GM23338 (cell line): ENCODE measurements around the gene CEP70.

Experiments used
- CREB1 ChIP-seq: fragments of 250-450 bp; sonication (Bioruptor Pico); IDR thresholded peaks from 2 replicates; pipeline ENCODE4 v1.5.0; 2020; ENCODE audit warnings: low read depth, mild to moderate bottlenecking, moderate library complexity
- EZH2 ChIP-seq: fragments of 200-600 bp; sonication (generic); IDR thresholded peaks from one replicate; pipeline ENCODE4 v1.8.0; 2017; ENCODE audit warnings: antibody characterized with exemption, mild to moderate bottlenecking, low read depth; ENCODE audit not compliant: unreplicated experiment
- EZH2phosphoT487 ChIP-seq: fragments of 200-600 bp; sonication (generic); IDR thresholded peaks from one replicate; pipeline ENCODE4 v1.8.1; 2018; ENCODE audit warnings: antibody characterized with exemption; ENCODE audit not compliant: unreplicated experiment
- JUNB ChIP-seq: IDR thresholded peaks from one replicate; pipeline ENCODE4 v1.6.1; 2016; ENCODE audit warnings: antibody characterized with exemption; ENCODE audit not compliant: unreplicated experiment
- NANOG ChIP-seq: IDR thresholded peaks from 2 replicates; pipeline ENCODE4 v1.6.1; 2016; ENCODE audit warnings: antibody characterized with exemption, borderline replicate concordance
- POLR2AphosphoS5 ChIP-seq: IDR thresholded peaks from 2 replicates; pipeline ENCODE4 v1.6.1; 2016; ENCODE audit warnings: antibody characterized with exemption, low read depth
- REST ChIP-seq: IDR thresholded peaks from one replicate; pipeline ENCODE4 v1.6.1; 2018; ENCODE audit warnings: antibody characterized with exemption; ENCODE audit not compliant: unreplicated experiment
- STAT1 ChIP-seq: IDR thresholded peaks from one replicate; pipeline ENCODE4 v1.6.1; 2016; ENCODE audit warnings: antibody characterized with exemption; ENCODE audit not compliant: unreplicated experiment
- ZNF114 ChIP-seq: fragments of 250-450 bp; sonication (Bioruptor Pico); IDR thresholded peaks from 2 replicates; pipeline ENCODE4 v1.5.0; 2020; ENCODE audit warnings: mild to moderate bottlenecking, moderate library complexity
- ZNF462 ChIP-seq: fragments of 250-450 bp; sonication (Bioruptor Pico); IDR thresholded peaks from 2 replicates; pipeline ENCODE4 v1.5.0; 2020; ENCODE audit warnings: mild to moderate bottlenecking, moderate library complexity
- TF ChIP-seq, protein P1 (sequence below), 2 experiments: fragments of 200-600 bp in 1 of 2; sonication (generic) in 1 of 2; conservative IDR thresholded peaks; 2 replicates each; pipeline versions ENCODE4 v1.5.1 to v1.6.1; 2016 to 2017; ENCODE audit warnings: antibody characterized with exemption in 2 of 2, low read depth in 2 of 2, mild to moderate bottlenecking in 2 of 2, moderate library complexity in 1 of 2
- TF ChIP-seq, protein P2 (sequence below): IDR thresholded peaks from 2 replicates; pipeline ENCODE4 v1.6.1; 2016; ENCODE audit warnings: antibody characterized with exemption

- TF ChIP-seq, protein P1, sequence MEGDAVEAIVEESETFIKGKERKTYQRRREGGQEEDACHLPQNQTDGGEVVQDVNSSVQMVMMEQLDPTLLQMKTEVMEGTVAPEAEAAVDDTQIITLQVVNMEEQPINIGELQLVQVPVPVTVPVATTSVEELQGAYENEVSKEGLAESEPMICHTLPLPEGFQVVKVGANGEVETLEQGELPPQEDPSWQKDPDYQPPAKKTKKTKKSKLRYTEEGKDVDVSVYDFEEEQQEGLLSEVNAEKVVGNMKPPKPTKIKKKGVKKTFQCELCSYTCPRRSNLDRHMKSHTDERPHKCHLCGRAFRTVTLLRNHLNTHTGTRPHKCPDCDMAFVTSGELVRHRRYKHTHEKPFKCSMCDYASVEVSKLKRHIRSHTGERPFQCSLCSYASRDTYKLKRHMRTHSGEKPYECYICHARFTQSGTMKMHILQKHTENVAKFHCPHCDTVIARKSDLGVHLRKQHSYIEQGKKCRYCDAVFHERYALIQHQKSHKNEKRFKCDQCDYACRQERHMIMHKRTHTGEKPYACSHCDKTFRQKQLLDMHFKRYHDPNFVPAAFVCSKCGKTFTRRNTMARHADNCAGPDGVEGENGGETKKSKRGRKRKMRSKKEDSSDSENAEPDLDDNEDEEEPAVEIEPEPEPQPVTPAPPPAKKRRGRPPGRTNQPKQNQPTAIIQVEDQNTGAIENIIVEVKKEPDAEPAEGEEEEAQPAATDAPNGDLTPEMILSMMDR (conservative IDR thresholded peaks at IDR 0.05; ENCODE audit: low read depth in 2 of 2): no peak
- TF ChIP-seq STAT1 (no peak), CREB1 (CRISPR knock-in tag) (no peak), NANOG (no peak), EZH2 (no peak), REST (no peak), POLR2AphosphoS5 (no peak), EZH2phosphoT487 (no peak), JUNB (no peak), ZNF462 (CRISPR knock-in tag) (no peak), ZNF114 (no peak)
- TF ChIP-seq, protein P2, sequence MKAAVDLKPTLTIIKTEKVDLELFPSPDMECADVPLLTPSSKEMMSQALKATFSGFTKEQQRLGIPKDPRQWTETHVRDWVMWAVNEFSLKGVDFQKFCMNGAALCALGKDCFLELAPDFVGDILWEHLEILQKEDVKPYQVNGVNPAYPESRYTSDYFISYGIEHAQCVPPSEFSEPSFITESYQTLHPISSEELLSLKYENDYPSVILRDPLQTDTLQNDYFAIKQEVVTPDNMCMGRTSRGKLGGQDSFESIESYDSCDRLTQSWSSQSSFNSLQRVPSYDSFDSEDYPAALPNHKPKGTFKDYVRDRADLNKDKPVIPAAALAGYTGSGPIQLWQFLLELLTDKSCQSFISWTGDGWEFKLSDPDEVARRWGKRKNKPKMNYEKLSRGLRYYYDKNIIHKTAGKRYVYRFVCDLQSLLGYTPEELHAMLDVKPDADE: no peak
Measured at GRCh38 chr3:138472141-138472825, 121.8 kb downstream of the CEP70 start.
